A549 (cell line): ENCODE data around the gene RNF217.

ENCODE experiments used
- CTCF ChIP-seq: fragments of >200 bp; sonication (Bioruptor Twin); formaldehyde crosslinking; IDR thresholded peaks from 3 replicates; pipeline ENCODE4 v1.5.1; 2016
- HDAC2 ChIP-seq: fragments of 200-600 bp; sonication (generic); IDR thresholded peaks from 2 replicates; pipeline ENCODE4 v1.6.1; 2016

GRCh38 chr6:125097186-125097585 is 134.9 kb downstream of the RNF217 start:
- TF ChIP-seq HDAC2 = no peak
- no peak for TF ChIP-seq CTCF
